ENCODE measurements around the gene DUS3L.
"Not testable (repeated sequence)": the region's sequence is repeated elsewhere in the genome, so short reads cannot be mapped to it uniquely, and the experiment has no call there.

DUS3L gene

GRCh38 chr19:5801796-5802619 lies 11.0 kb upstream of the DUS3L start:
- DNase-seq (ENCODE audit: low spot score) (no peak), FAIRE-seq (no peak)

GRCh38 chr19:5800361-5801270 lies 9.7 kb upstream of the DUS3L start:
- FAIRE-seq (no peak), DNase-seq (ENCODE audit: low spot score) (no peak)

GRCh38 chr19:5799247-5800241 lies 8.6 kb upstream of the DUS3L start:
- DNase-seq (ENCODE audit: low spot score): no peak
- FAIRE-seq: no peak

- FAIRE-seq (no peak), DNase-seq (ENCODE audit: low spot score) (no peak)
These were observed 7.3 kb upstream of the DUS3L start for GRCh38 chr19:5798244-5798643.

- FAIRE-seq (no peak), DNase-seq (ENCODE audit: low spot score) (no peak)
These were observed 4.5 kb upstream of the DUS3L start for GRCh38 chr19:5795382-5795919.

GRCh38 chr19:5793188-5793587 lies 2.2 kb upstream of the DUS3L start:
- DNase-seq (ENCODE audit: low spot score): no peak
- FAIRE-seq: no peak

GRCh38 chr19:5792224-5792623 lies 1.3 kb upstream of the DUS3L start:
- DNase-seq (ENCODE audit: low spot score): no peak
- FAIRE-seq: no peak

- no peak for DNase-seq (ENCODE audit: low spot score)
These were observed 941 bp downstream of the DUS3L start for GRCh38 chr19:5789886-5790558.

GRCh38 chr19:5789351-5789761 lies 1.6 kb downstream of the DUS3L start:
- DNase-seq (ENCODE audit: low spot score): no peak
- FAIRE-seq: no peak

More at GRCh38 chr19:5789886-5790558, 941 bp downstream of the DUS3L start:
- no peak for FAIRE-seq

GRCh38 chr19:5788422-5788821 lies 2.5 kb downstream of the DUS3L start:
- DNase-seq (ENCODE audit: low spot score): no peak
- FAIRE-seq: no peak

- DNase-seq (ENCODE audit: low spot score): no peak
- FAIRE-seq: no peak
These were observed 3.4 kb downstream of the DUS3L start for GRCh38 chr19:5787409-5788182.

GRCh38 chr19:5786593-5787408 lies 4.2 kb downstream of the DUS3L start:
- DNase-seq (ENCODE audit: low spot score): no peak
- FAIRE-seq: no peak

GRCh38 chr19:5785423-5785822 lies 5.5 kb downstream of the DUS3L start:
- DNase-seq (ENCODE audit: low spot score) (no peak), FAIRE-seq (no peak)

- FAIRE-seq: no peak
These were observed 6.3 kb downstream of the DUS3L start, which contains the start of gene PRR22 for GRCh38 chr19:5784581-5785147. PRR22 (minus strand) TSS chr19:5784746; CDS start chr19:5784660, 86 bp downstream.

GRCh38 chr19:5782945-5783919 lies 7.7 kb downstream of the DUS3L start:
- DNase-seq (ENCODE audit: low spot score): no peak
- FAIRE-seq: no peak

More at GRCh38 chr19:5784581-5785147, 6.3 kb downstream of the DUS3L start, which contains the start of gene PRR22:
- DNase-seq (ENCODE audit: low spot score): no peak

GRCh38 chr19:5782322-5782721 lies 8.6 kb downstream of the DUS3L start:
- FAIRE-seq: no peak
- DNase-seq (ENCODE audit: low spot score): no peak

- not testable (repeated sequence) for FAIRE-seq; DNase-seq (ENCODE audit: low spot score)
These were observed 10.0 kb downstream of the DUS3L start for GRCh38 chr19:5780916-5781315.

Measured in RCC 7860 (cell line).